Measurements from ENCODE around the gene PVALEF. TPM values are rescaled to one million over a fixed set of nuclear protein-coding genes. Genes with fewer than 3 reads are reported as not detected.

Gene PVALEF
- total and polyA plus RNA-seq, 2 donors (not counting 3 experiments of a cell fraction or from before 2014, with no cell fraction given) = not detected

GRCh38 chr17:81217491-81217890 lies 52.2 kb downstream of the PVALEF start:
- intact Hi-C loops (cut with micrococcal nuclease) = no loop called here
- no TSS peak for BruUV-seq (replicated peaks)
- Histone ChIP-seq H2AFZ (ENCODE audit: low read depth, low read length) (no peak overlapping the region), H3K9me1 (replicated peaks; ENCODE audit: control insufficient read depth, extremely low read depth, insufficient read depth, low read length) (no peaks in the 10 kb centered on the region), H3K4me2 (ENCODE audit: insufficient read depth, low read length) (no peak overlapping the region), H3K36me3 (ENCODE audit: control insufficient read depth in 2 of 2, extremely low read depth in 1 of 2, insufficient read depth in 2 of 2, low read length in 2 of 2) (no peaks in the 10 kb centered on the region), H3K9me3 (replicated peaks; ENCODE audit: control insufficient read depth, insufficient read depth, low read length) (no peaks in the 10 kb centered on the region), H3K9ac (replicated peaks; ENCODE audit: extremely low read depth, insufficient read depth, low read length) (no peak overlapping the region), H3K27ac (ENCODE audit: insufficient read depth, low read depth, low read length) (no peak overlapping the region), H3K27me3 (ENCODE audit: control insufficient read depth in 2 of 2, insufficient read depth in 2 of 2, low read length in 2 of 2) (no peaks in the 10 kb centered on the region), H3K79me2 (ENCODE audit: control insufficient read depth, insufficient read depth, low read length) (peaks cover 4% of the 10 kb centered on the region), H3K4me1 (ENCODE audit: control insufficient read depth, extremely low read depth, insufficient read depth, low read length) (peaks cover 9% of the 10 kb centered on the region), H3K4me3 (replicated peaks in 1 of 3; ENCODE audit: insufficient read depth in 1 of 3, low read depth in 1 of 3, low read length in 3 of 3) (no peak overlapping the region), H4K20me1 (replicated peaks; ENCODE audit: control insufficient read depth, extremely low read depth, insufficient read depth, low read length) (no peaks in the 10 kb centered on the region)
- ChIA-PET CTCF (no interaction called here), POLR2A (no interaction called here)
- dilution Hi-C loops (cut with MboI; ENCODE audit: extremely low pct_ligation_motif_present, low sequenced_read_pairs) = no loop called here
- no peak for FAIRE-seq
- no peak for DNase-seq (ENCODE audit: low read depth, low spot score)
- TF ChIP-seq MAX (IDR thresholded peaks at IDR 0.05; ENCODE audit: insufficient read depth, insufficient read length) = no peak
- no peak for TF ChIP-seq CTCF (IDR thresholded peaks at IDR 0.05; ENCODE audit: extremely low read depth in 1 of 2, insufficient read depth in 1 of 2, low read depth in 1 of 2, low read length in 2 of 2)
- TF ChIP-seq JUN (IDR thresholded peaks at IDR 0.05; ENCODE audit: borderline replicate concordance, insufficient read depth, insufficient read length, low read depth) = no peak
- TF ChIP-seq POLR2AphosphoS5 (IDR thresholded peaks at IDR 0.05; ENCODE audit: insufficient read depth, low read depth, low read length) = no peak
- TF ChIP-seq FOS (IDR thresholded peaks at IDR 0.05; ENCODE audit: borderline replicate concordance, insufficient read depth, low read length) = no peak
- no peak for TF ChIP-seq EZH2 (IDR thresholded peaks at IDR 0.05; ENCODE audit: borderline replicate concordance, low read depth, low read length, severe bottlenecking)
